PC-3 (cell line): ENCODE results near the gene USP50. TPM values are rescaled to one million over a fixed set of nuclear protein-coding genes. Genes with fewer than 3 reads are reported as not detected.

Source experiments
- ATAC-seq: fragments of 200-7000 bp; cut with Tn5 transposase; 2 replicates; pipeline ENCODE4 v1.9.1; 2020; ENCODE audit warnings: mild to moderate bottlenecking, moderate library complexity
- BruUV-seq: library from RNA; stranded (reverse); fragments of 400-500 nt; replicated peaks from 2 replicates; lab custom pipeline; 2021; lab: Mats Ljungman, UMichigan
- CTCF ChIA-PET: fragments of 300-600 bp; sonication (Branson Sonifier 250); formaldehyde crosslinking; loops from one replicate; lab custom pipeline; 2022; ENCODE audit warnings: antibody characterized with exemption; lab: Charles Lee
- POLR2A ChIA-PET: fragments of 300-600 bp; sonication (Branson Sonifier 250); formaldehyde crosslinking; loops from one replicate; lab custom pipeline; 2022; ENCODE audit warnings: antibody characterized with exemption; ENCODE audit not compliant: unreplicated experiment; lab: Charles Lee
- DNase-seq: peaks from one replicate; pipeline ENCODE4 v3.0.0-alpha.2; 2015
- H2AFZ ChIP-seq: fragments of 300-600 bp; sonication (generic); 2 replicates; pipeline ENCODE4 v1.6.0; 2016; ENCODE audit warnings: antibody characterized with exemption, low read length
- H3F3A ChIP-seq: fragments of 300-600 bp; sonication (generic); one replicate; pipeline ENCODE4 v1.6.0; 2017; ENCODE audit warnings: antibody characterized with exemption, low read length, control low read depth, mild to moderate bottlenecking; ENCODE audit not compliant: unreplicated experiment
- H3K27ac ChIP-seq: fragments of 300-600 bp; sonication (generic); 2 replicates; pipeline ENCODE4 v1.5.1; 2016; ENCODE audit warnings: mild to moderate bottlenecking, low read length
- H3K27me3 ChIP-seq: fragments of 300-600 bp; sonication (generic); 2 replicates; pipeline ENCODE4 v1.6.1; 2016; ENCODE audit warnings: low read length, mixed read lengths
- H3K36me3 ChIP-seq: fragments of 300-600 bp; sonication (generic); 2 replicates; pipeline ENCODE4 v1.6.1; 2016; ENCODE audit warnings: low read depth, mixed run types, low read length, mixed read lengths
- H3K4me1 ChIP-seq: fragments of 300-600 bp; sonication (generic); 2 replicates; pipeline ENCODE4 v1.5.1; 2016; ENCODE audit warnings: low read length; ENCODE audit not compliant: insufficient read depth
- H3K4me2 ChIP-seq: fragments of 300-600 bp; sonication (generic); 2 replicates; pipeline ENCODE4 v1.6.0; 2016; ENCODE audit warnings: low read length
- H3K4me3 ChIP-seq: fragments of 300-600 bp; sonication (generic); 2 replicates; pipeline ENCODE4 v1.5.1; 2016; ENCODE audit warnings: mild to moderate bottlenecking, low read length, mixed read lengths
- H3K79me2 ChIP-seq: fragments of 300-600 bp; sonication (generic); 2 replicates; pipeline ENCODE4 v1.6.1; 2017; ENCODE audit warnings: low read length, mixed read lengths
- H3K9ac ChIP-seq: fragments of 300-600 bp; sonication (generic); 2 replicates; pipeline ENCODE4 v1.6.0; 2016; ENCODE audit warnings: mild to moderate bottlenecking, low read length
- H3K9me2 ChIP-seq: fragments of 300-600 bp; sonication (generic); replicated peaks from 2 replicates; pipeline ENCODE4 v1.6.1; 2016; ENCODE audit warnings: mixed run types, low read length, mixed read lengths
- H3K9me3 ChIP-seq: fragments of 300-600 bp; sonication (generic); 2 replicates; pipeline ENCODE4 v1.6.1; 2016; ENCODE audit warnings: low read length, mixed read lengths
- H4K20me1 ChIP-seq: fragments of 300-600 bp; sonication (generic); 2 replicates; pipeline ENCODE4 v1.6.1; 2016; ENCODE audit warnings: low read length, mixed read lengths
- CTCF ChIP-seq: fragments of 300-600 bp; sonication (generic); conservative IDR thresholded peaks from 2 replicates; pipeline ENCODE4 v1.5.1; 2017; ENCODE audit warnings: antibody characterized with exemption, low read depth, mild to moderate bottlenecking, low read length
- EZH2 ChIP-seq: fragments of 300-600 bp; sonication (generic); IDR thresholded peaks from one replicate; pipeline ENCODE4 v1.6.1; 2017; ENCODE audit warnings: antibody characterized with exemption, mild to moderate bottlenecking, low read length; ENCODE audit not compliant: unreplicated experiment
- EZH2phosphoT487 ChIP-seq: fragments of 300-600 bp; sonication (generic); IDR thresholded peaks from 2 replicates; pipeline ENCODE4 v1.6.1; 2018; ENCODE audit warnings: mild to moderate bottlenecking, antibody characterized with exemption, low read length, borderline replicate concordance
- intact Hi-C: fragments of 100-400 bp; cut with micrococcal nuclease; formaldehyde crosslinking; loops from 2 replicates; pipeline ENCODE4 v1.9.0; 2023
- total RNA-seq: library from RNA; depleted of rRNA; stranded (reverse); fragments of >200 nt; gene quantifications from 2 replicates; pipeline ENCODE4 v1.2.3, GENCODE V29; 2014; rRNA removed

The USP50 gene
- total RNA-seq, 1 experiment from 2014 or later, result not detected

- Histone ChIP-seq H3K4me2 (no peak overlapping the region), H3K4me1 (no peaks in the 10 kb centered on the region), H3K9me2 (no peaks in the 10 kb centered on the region), H3K9ac (no peak overlapping the region), H4K20me1 (no peaks in the 10 kb centered on the region), H3F3A (no peaks in the 10 kb centered on the region), H3K79me2 (no peaks in the 10 kb centered on the region), H3K36me3 (peaks cover 5% of the 10 kb centered on the region; the same call in 1 of the 2 replicates), H3K4me3 (no peak overlapping the region), H3K9me3 (no peaks in the 10 kb centered on the region), H3K27me3 (no peaks in the 10 kb centered on the region), H3K27ac (no peak overlapping the region), H2AFZ (no peak overlapping the region)
- ChIA-PET POLR2A (no interaction called here), CTCF (no interaction called here)
- intact Hi-C loops, result no loop called here
- ATAC-seq, result no peak
- BruUV-seq, result no TSS peak
- DNase-seq, result no peak
- TF ChIP-seq EZH2phosphoT487 (no peak), EZH2 (no peak), CTCF (no peak)
These were observed 93.5 kb downstream of the USP50 start for GRCh38 chr15:50452927-50453326.

Other genes with a start within 250 kb of the USP50 start
- gene GABPB1, start 191.5 kb downstream of the USP50 start, total RNA-seq, result 34.2 and 39.7 TPM in 2 replicates
- 24.6 and 25.1 TPM in 2 replicates for gene USP8, start 122.3 kb downstream of the USP50 start, total RNA-seq
- 13.3 and 16.8 TPM in 2 replicates for gene TRPM7, start 140.1 kb upstream of the USP50 start, total RNA-seq
- gene SPPL2A, start 219.0 kb upstream of the USP50 start, total RNA-seq, result 31.7 and 34.4 TPM in 2 replicates